Measurements from ENCODE around the gene TMOD4. TPM values are rescaled to one million over a fixed set of nuclear protein-coding genes. Genes with fewer than 3 reads are reported as not detected.

TMOD4 gene
- total and polyA plus RNA-seq, 10 of the 15 experiments (the other 5 are each of a cell fraction or from before 2014, with no cell fraction given): 0.30 to 1.2 (median 0.50) TPM; not detected in 1

DNA sequence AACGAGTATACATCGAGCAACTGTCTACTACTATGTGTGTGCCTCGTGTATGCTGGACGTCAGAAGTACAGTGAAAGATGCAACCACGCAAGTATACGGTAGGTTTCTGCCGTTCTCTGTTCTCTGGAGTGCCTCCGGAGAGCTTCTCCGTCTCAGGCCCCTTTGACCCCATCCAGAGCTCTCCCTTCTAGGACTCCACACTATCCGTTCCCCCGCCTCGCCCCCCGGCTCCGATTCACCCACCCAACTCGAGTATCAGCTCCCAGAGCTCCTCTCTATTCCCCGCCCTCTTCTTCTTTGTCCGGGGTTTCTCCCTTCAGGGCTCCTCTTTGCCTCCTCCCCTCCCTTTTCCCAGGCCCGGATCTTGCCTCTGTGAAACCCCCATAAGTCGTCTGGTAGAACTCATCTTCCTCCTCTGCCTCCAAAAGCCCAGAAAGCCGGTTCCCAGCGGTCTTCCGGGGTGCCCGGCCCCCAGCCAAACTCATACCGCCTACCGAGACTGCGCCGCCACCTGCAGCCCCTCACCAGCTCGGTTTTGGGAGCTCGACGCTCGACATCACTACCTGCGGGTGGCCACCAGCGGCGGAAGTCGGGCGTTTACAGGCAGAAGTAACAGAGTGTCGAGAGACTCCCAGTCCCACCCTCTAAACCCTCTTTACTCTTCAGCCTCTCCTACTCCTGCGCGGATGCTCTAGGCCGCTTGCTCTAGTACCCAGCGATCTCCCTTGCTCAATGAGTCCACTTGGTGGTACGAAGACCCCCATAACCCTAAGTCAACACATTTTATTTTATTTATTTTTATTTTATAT is 14.1 kb upstream of the TMOD4 start, which contains the start of gene VPS72 (continued):
- TF ChIP-seq, protein P1, sequence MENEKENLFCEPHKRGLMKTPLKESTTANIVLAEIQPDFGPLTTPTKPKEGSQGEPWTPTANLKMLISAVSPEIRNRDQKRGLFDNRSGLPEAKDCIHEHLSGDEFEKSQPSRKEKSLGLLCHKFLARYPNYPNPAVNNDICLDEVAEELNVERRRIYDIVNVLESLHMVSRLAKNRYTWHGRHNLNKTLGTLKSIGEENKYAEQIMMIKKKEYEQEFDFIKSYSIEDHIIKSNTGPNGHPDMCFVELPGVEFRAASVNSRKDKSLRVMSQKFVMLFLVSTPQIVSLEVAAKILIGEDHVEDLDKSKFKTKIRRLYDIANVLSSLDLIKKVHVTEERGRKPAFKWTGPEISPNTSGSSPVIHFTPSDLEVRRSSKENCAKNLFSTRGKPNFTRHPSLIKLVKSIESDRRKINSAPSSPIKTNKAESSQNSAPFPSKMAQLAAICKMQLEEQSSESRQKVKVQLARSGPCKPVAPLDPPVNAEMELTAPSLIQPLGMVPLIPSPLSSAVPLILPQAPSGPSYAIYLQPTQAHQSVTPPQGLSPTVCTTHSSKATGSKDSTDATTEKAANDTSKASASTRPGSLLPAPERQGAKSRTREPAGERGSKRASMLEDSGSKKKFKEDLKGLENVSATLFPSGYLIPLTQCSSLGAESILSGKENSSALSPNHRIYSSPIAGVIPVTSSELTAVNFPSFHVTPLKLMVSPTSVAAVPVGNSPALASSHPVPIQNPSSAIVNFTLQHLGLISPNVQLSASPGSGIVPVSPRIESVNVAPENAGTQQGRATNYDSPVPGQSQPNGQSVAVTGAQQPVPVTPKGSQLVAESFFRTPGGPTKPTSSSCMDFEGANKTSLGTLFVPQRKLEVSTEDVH (IDR thresholded peaks at IDR 0.05; ENCODE audit: low read depth, partially characterized antibody): peak; percentile 59
- TF ChIP-seq ZZZ3 (IDR thresholded peaks at IDR 0.05; ENCODE audit: control insufficient read depth, insufficient read length, low read depth) (no peak), JUND (IDR thresholded peaks at IDR 0.05; ENCODE audit: low read depth, low read length) (no peak), HDGF (IDR thresholded peaks at IDR 0.05) (peak; percentile 37; the same call in 1 of the 2 replicates), CEBPB (IDR thresholded peaks at IDR 0.05; ENCODE audit: borderline replicate concordance in 1 of 2, low read depth in 2 of 2, low read length in 2 of 2) (peak in 1 of 2 experiments; percentile 24; a peak in 1 of 4 replicates), RUNX3 (IDR thresholded peaks at IDR 0.05; ENCODE audit: low read length) (peak; percentile 94), CHD4 (IDR thresholded peaks at IDR 0.05) (no peak), SUZ12 (IDR thresholded peaks at IDR 0.05; ENCODE audit: unreplicated experiment) (no peak), IKZF1 (conservative IDR thresholded peaks at IDR 0.05) (peak; percentile 77), HDAC2 (IDR thresholded peaks at IDR 0.05) (no peak), POU2F2 (IDR thresholded peaks at IDR 0.05; ENCODE audit: borderline replicate concordance, low read depth, low read length) (peak; percentile 71; the same call in 2 of the 3 replicates), RELA (IDR thresholded peaks at IDR 0.05; ENCODE audit: borderline replicate concordance, partially characterized antibody) (peak; percentile 92), SMARCA5 (IDR thresholded peaks at IDR 0.05) (peak; percentile 58; the same call in 1 of the 2 replicates), RAD51 (IDR thresholded peaks at IDR 0.05) (peak; percentile 67), ZNF207 (IDR thresholded peaks at IDR 0.05; ENCODE audit: borderline replicate concordance) (peak; percentile 93)
- TF ChIP-seq, protein P2, sequence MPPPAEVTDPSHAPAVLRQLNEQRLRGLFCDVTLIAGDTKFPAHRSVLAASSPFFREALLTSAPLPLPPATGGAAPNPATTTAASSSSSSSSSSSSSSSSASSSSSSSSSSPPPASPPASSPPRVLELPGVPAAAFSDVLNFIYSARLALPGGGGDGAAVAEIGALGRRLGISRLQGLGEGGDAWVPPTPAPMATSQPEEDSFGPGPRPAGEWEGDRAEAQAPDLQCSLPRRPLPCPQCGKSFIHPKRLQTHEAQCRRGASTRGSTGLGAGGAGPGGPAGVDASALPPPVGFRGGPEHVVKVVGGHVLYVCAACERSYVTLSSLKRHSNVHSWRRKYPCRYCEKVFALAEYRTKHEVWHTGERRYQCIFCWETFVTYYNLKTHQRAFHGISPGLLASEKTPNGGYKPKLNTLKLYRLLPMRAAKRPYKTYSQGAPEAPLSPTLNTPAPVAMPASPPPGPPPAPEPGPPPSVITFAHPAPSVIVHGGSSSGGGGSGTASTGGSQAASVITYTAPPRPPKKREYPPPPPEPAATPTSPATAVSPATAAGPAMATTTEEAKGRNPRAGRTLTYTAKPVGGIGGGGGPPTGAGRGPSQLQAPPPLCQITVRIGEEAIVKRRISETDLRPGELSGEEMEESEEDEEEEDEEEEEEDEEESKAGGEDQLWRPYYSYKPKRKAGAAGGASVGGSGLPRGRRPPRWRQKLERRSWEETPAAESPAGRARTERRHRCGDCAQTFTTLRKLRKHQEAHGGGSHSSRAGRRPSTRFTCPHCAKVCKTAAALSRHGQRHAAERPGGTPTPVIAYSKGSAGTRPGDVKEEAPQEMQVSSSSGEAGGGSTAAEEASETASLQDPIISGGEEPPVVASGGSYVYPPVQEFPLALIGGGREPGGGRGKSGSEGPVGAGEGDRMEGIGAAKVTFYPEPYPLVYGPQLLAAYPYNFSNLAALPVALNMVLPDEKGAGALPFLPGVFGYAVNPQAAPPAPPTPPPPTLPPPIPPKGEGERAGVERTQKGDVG (CRISPR knock-in tag; IDR thresholded peaks at IDR 0.05): no peak
- TF ChIP-seq, protein P3, sequence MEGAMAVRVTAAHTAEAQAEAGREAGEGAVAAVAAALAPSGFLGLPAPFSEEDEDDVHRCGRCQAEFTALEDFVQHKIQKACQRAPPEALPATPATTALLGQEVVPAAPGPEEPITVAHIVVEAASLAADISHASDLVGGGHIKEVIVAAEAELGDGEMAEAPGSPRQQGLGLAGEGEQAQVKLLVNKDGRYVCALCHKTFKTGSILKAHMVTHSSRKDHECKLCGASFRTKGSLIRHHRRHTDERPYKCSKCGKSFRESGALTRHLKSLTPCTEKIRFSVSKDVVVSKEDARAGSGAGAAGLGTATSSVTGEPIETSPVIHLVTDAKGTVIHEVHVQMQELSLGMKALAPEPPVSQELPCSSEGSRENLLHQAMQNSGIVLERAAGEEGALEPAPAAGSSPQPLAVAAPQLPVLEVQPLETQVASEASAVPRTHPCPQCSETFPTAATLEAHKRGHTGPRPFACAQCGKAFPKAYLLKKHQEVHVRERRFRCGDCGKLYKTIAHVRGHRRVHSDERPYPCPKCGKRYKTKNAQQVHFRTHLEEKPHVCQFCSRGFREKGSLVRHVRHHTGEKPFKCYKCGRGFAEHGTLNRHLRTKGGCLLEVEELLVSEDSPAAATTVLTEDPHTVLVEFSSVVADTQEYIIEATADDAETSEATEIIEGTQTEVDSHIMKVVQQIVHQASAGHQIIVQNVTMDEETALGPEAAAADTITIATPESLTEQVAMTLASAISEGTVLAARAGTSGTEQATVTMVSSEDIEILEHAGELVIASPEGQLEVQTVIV (IDR thresholded peaks at IDR 0.05; ENCODE audit: borderline replicate concordance, partially characterized antibody): peak; percentile 89
- TF ChIP-seq, protein P4, sequence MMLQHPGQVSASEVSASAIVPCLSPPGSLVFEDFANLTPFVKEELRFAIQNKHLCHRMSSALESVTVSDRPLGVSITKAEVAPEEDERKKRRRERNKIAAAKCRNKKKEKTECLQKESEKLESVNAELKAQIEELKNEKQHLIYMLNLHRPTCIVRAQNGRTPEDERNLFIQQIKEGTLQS (IDR thresholded peaks at IDR 0.05; ENCODE audit: borderline replicate concordance, extremely low read depth, low read depth, low read length): no peak

Measured in GM12878 (cell line).